ENCODE measurements around the gene EIF2B2. TPM values are rescaled to one million over a fixed set of nuclear protein-coding genes. Genes with fewer than 3 reads are reported as not detected.

EIF2B2 gene
- polyA plus RNA-seq, 1 of the 3 experiments (the other 2 are of a cell fraction), result 125 TPM

GRCh38 chr14:75005357-75005756 lies 2.6 kb downstream of the EIF2B2 start:
- Histone ChIP-seq H3K9me3 (no peaks in the 10 kb centered on the region), H3K9ac (no peak overlapping the region), H2AFZ (ENCODE audit: low read depth) (no peak overlapping the region), H3K36me3 (replicated peaks in 1 of 2; ENCODE audit: control insufficient read depth in 1 of 2, insufficient read depth in 2 of 2, low read length in 1 of 2) (peaks cover 53 to 58% of the 10 kb centered on the region in 2 experiments), H4K20me1 (ENCODE audit: insufficient read depth) (no peaks in the 10 kb centered on the region), H3K79me2 (ENCODE audit: insufficient read depth) (peaks cover 34% of the 10 kb centered on the region), H3F3A (replicated peaks; ENCODE audit: insufficient read depth) (peaks cover 16% of the 10 kb centered on the region), H3K27me3 (ENCODE audit: insufficient read depth) (no peaks in the 10 kb centered on the region), H3K9me2 (no peaks in the 10 kb centered on the region), H3K27ac (ENCODE audit: low read depth in 2 of 2, low read length in 1 of 2) (no peak overlapping the region), H3K4me3 (ENCODE audit: low read depth in 2 of 2, low read length in 1 of 2) (no peak overlapping the region), H3K4me2 (no peak overlapping the region), H3K4me1 (ENCODE audit: control insufficient read depth in 1 of 2, insufficient read depth in 2 of 2, low read depth in 1 of 2, low read length in 1 of 2) (peaks cover 7 to 18% of the 10 kb centered on the region in 2 experiments; a peak in 3 of 4 replicates)
- ChIA-PET POLR2A (no interaction called here), CTCF (interaction anchor here (0.9 to 1.7 kb wide), 3 partner anchors 28 to 59 kb away, joined by 3 to 8 read pairs (median 3); no protein-coding TSS in a partner anchor)
- no peak for TF ChIP-seq RAD21 (IDR thresholded peaks at IDR 0.05; ENCODE audit: low read length)
- TF ChIP-seq SMC3 (IDR thresholded peaks at IDR 0.05; ENCODE audit: low read depth, low read length), result no peak
- TF ChIP-seq, protein P1, sequence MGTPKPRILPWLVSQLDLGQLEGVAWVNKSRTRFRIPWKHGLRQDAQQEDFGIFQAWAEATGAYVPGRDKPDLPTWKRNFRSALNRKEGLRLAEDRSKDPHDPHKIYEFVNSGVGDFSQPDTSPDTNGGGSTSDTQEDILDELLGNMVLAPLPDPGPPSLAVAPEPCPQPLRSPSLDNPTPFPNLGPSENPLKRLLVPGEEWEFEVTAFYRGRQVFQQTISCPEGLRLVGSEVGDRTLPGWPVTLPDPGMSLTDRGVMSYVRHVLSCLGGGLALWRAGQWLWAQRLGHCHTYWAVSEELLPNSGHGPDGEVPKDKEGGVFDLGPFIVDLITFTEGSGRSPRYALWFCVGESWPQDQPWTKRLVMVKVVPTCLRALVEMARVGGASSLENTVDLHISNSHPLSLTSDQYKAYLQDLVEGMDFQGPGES (IDR thresholded peaks at IDR 0.05; ENCODE audit: low read depth, low read length), result no peak
- no peak for TF ChIP-seq YY1 (IDR thresholded peaks at IDR 0.05; ENCODE audit: low read depth)
- TF ChIP-seq RCOR1 (IDR thresholded peaks at IDR 0.05; ENCODE audit: low read length), result no peak
- no peak for TF ChIP-seq NFIC (IDR thresholded peaks at IDR 0.05; ENCODE audit: borderline replicate concordance)
- TF ChIP-seq TCF12 (IDR thresholded peaks at IDR 0.05), result no peak
- TF ChIP-seq NRF1 (IDR thresholded peaks at IDR 0.05; ENCODE audit: low read depth, low read length), result no peak
- no peak for TF ChIP-seq FOXJ3 (CRISPR knock-in tag; IDR thresholded peaks at IDR 0.05)
- no peak for TF ChIP-seq SIN3A (IDR thresholded peaks at IDR 0.05; ENCODE audit: borderline replicate concordance, low read depth, low read length)
- TF ChIP-seq MAX (IDR thresholded peaks at IDR 0.05; ENCODE audit: low read depth), result no peak
- TF ChIP-seq RFX5 (IDR thresholded peaks at IDR 0.05; ENCODE audit: low read length), result no peak
- TF ChIP-seq EP300 (IDR thresholded peaks at IDR 0.05; ENCODE audit: borderline replicate concordance in 1 of 2, low read depth in 1 of 2, low read length in 1 of 2), result no peak
- no peak for TF ChIP-seq TAF1 (IDR thresholded peaks at IDR 0.05; ENCODE audit: borderline replicate concordance, low read depth, low read length)
- no peak for TF ChIP-seq JUND (IDR thresholded peaks at IDR 0.05)
- TF ChIP-seq CHD2 (IDR thresholded peaks at IDR 0.05; ENCODE audit: low read length, partially characterized antibody), result no peak
- TF ChIP-seq, protein P2, sequence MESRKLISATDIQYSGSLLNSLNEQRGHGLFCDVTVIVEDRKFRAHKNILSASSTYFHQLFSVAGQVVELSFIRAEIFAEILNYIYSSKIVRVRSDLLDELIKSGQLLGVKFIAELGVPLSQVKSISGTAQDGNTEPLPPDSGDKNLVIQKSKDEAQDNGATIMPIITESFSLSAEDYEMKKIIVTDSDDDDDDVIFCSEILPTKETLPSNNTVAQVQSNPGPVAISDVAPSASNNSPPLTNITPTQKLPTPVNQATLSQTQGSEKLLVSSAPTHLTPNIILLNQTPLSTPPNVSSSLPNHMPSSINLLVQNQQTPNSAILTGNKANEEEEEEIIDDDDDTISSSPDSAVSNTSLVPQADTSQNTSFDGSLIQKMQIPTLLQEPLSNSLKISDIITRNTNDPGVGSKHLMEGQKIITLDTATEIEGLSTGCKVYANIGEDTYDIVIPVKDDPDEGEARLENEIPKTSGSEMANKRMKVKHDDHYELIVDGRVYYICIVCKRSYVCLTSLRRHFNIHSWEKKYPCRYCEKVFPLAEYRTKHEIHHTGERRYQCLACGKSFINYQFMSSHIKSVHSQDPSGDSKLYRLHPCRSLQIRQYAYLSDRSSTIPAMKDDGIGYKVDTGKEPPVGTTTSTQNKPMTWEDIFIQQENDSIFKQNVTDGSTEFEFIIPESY (IDR thresholded peaks at IDR 0.05; ENCODE audit: borderline replicate concordance, low read depth), result no peak
- 93% methylated on average over 3 of the region's 3 CpGs for WGBS (ENCODE audit: low lambda C conversion rate)
- no peak for DNase-seq

Measured in SK-N-SH (cell line).